ENCODE data around the gene MYO10.

DNA sequence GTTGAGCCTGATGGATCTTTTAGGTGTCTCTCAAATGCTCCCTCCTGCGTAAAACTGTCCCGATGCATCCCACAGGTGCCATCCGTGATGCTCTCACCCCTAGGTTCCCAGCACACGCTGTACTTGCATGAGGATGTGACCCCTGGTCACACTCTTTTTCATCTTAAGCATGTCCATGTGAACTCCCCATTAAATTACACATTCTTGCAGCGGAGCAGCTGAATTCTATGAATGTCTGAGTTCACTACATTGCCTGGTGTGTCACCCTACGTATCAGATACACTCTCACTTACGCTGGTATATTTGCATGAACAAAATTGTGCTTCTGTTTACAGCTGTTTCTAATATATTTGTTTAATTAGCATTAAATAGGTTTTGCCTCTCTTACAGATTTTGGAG lies 214.0 kb downstream of the MYO10 start:
- TF ChIP-seq, protein P1, sequence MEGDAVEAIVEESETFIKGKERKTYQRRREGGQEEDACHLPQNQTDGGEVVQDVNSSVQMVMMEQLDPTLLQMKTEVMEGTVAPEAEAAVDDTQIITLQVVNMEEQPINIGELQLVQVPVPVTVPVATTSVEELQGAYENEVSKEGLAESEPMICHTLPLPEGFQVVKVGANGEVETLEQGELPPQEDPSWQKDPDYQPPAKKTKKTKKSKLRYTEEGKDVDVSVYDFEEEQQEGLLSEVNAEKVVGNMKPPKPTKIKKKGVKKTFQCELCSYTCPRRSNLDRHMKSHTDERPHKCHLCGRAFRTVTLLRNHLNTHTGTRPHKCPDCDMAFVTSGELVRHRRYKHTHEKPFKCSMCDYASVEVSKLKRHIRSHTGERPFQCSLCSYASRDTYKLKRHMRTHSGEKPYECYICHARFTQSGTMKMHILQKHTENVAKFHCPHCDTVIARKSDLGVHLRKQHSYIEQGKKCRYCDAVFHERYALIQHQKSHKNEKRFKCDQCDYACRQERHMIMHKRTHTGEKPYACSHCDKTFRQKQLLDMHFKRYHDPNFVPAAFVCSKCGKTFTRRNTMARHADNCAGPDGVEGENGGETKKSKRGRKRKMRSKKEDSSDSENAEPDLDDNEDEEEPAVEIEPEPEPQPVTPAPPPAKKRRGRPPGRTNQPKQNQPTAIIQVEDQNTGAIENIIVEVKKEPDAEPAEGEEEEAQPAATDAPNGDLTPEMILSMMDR (conservative IDR thresholded peaks at IDR 0.05; ENCODE audit: low read depth in 2 of 2) = no peak
- TF ChIP-seq EZH2 (IDR thresholded peaks at IDR 0.05; ENCODE audit: low read depth, unreplicated experiment) (no peak), POLR2AphosphoS5 (IDR thresholded peaks at IDR 0.05; ENCODE audit: low read depth) (no peak), ZNF114 (CRISPR knock-in tag; IDR thresholded peaks at IDR 0.05) (no peak), CREB1 (CRISPR knock-in tag; IDR thresholded peaks at IDR 0.05; ENCODE audit: low read depth) (no peak), EZH2phosphoT487 (IDR thresholded peaks at IDR 0.05; ENCODE audit: unreplicated experiment) (no peak)

Data from GM23338 (cell line).